HepG2 (cell line): Measurements from ENCODE around the gene FAM174C. TPM values are rescaled to one million over a fixed set of nuclear protein-coding genes. Genes with fewer than 3 reads are reported as not detected.

Experiments used
- ARID3A ChIP-seq: IDR thresholded peaks from 2 replicates; pipeline ENCODE4 v1.6.1; 2012; ENCODE audit warnings: low read depth, low read length, improper control_type of control experiment
- E2F5 ChIP-seq: sonication (generic); formaldehyde crosslinking; conservative IDR thresholded peaks from 2 replicates; pipeline ENCODE4 v1.4.0; 2020; ENCODE audit warnings: missing genetic modification reagents
- HIC2 ChIP-seq: sonication (generic); formaldehyde crosslinking; IDR thresholded peaks from 2 replicates; pipeline ENCODE4 v1.9.0; 2022; ENCODE audit warnings: low read depth, missing genetic modification reagents
- HNRNPK ChIP-seq: fragments of 200-400 bp; formaldehyde crosslinking; IDR thresholded peaks from 2 replicates; pipeline ENCODE4 v1.6.1; 2018; ENCODE audit warnings: low read length, low read depth, moderate library complexity, mild to moderate bottlenecking; ENCODE audit not compliant: poor library complexity, severe bottlenecking
- MNT ChIP-seq: fragments of 450-650 bp; IDR thresholded peaks from 2 replicates; pipeline ENCODE4 v1.6.1; 2016
- PLRG1 ChIP-seq: fragments of 450-650 bp; conservative IDR thresholded peaks from 2 replicates; pipeline ENCODE4 v1.6.1; 2016
- SMAD9 ChIP-seq: sonication (generic); formaldehyde crosslinking; IDR thresholded peaks from 2 replicates; pipeline ENCODE4 v1.5.1; 2020; ENCODE audit warnings: mild to moderate bottlenecking, missing genetic modification reagents
- TRIM24 ChIP-seq: sonication (generic); formaldehyde crosslinking; IDR thresholded peaks from 2 replicates; pipeline ENCODE4 v1.8.0; 2022; ENCODE audit warnings: mild to moderate bottlenecking, missing genetic modification reagents
- ZBTB8A ChIP-seq: sonication (generic); formaldehyde crosslinking; IDR thresholded peaks from 2 replicates; pipeline ENCODE4 v1.4.0; 2020; ENCODE audit warnings: mild to moderate bottlenecking, low read depth, missing genetic modification reagents, borderline replicate concordance
- ZMYM4 ChIP-seq: sonication (generic); formaldehyde crosslinking; IDR thresholded peaks from 2 replicates; pipeline ENCODE4 v1.8.1; 2023; ENCODE audit warnings: mild to moderate bottlenecking, missing genetic modification reagents
- ZNF17 ChIP-seq: sonication (generic); formaldehyde crosslinking; IDR thresholded peaks from 2 replicates; pipeline ENCODE4 v1.5.0; 2020; ENCODE audit warnings: mild to moderate bottlenecking, missing genetic modification reagents
- ZNF337 ChIP-seq: sonication (generic); formaldehyde crosslinking; IDR thresholded peaks from 2 replicates; pipeline ENCODE4 v1.5.1; 2020; ENCODE audit warnings: missing genetic modification reagents, low read depth, mild to moderate bottlenecking, borderline replicate concordance
- ZNF788 ChIP-seq: sonication (generic); formaldehyde crosslinking; IDR thresholded peaks from 2 replicates; pipeline ENCODE4 v1.5.0; 2020; ENCODE audit warnings: mild to moderate bottlenecking, missing genetic modification reagents, borderline replicate concordance
- polyA plus RNA-seq, 8 experiments: library from polyadenylated mRNA; depleted of rRNA in 3 of 8; stranded (reverse) in 7 of 8; unstranded in 1 of 8; fragments of >200 nt; fragmentation: Illumina TruSeq in 4 of 8; extraction: Trizol in 4 of 8; gene quantifications; 2 replicates each; pipeline versions ENCODE4 v1.2.1 to v1.2.3, GENCODE V29; 2011 to 2016; ENCODE audit warnings: low read depth in 4 of 8, missing spikeins in 1 of 8, mixed read lengths in 1 of 8; ENCODE audit not compliant: insufficient read depth in 1 of 8
- total RNA-seq, 5 experiments: library from RNA; depleted of rRNA; stranded (reverse); fragments of >200 nt; fragmentation: Illumina TruSeq; extraction: Trizol; gene quantifications; 2 replicates each; pipeline ENCODE4 v1.2.3, GENCODE V29; 2016; ENCODE audit warnings: low read depth in 1 of 5
- TF ChIP-seq, protein P1 (sequence below): sonication (generic); formaldehyde crosslinking; IDR thresholded peaks from 2 replicates; pipeline ENCODE4 v1.4.0; 2020; ENCODE audit warnings: missing genetic modification reagents

Gene FAM174C
- total and polyA plus RNA-seq, 2 of the 13 experiments (the other 11 are each of a cell fraction or from before 2014, with no cell fraction given), result 19.5 to 31.3 TPM

DNA sequence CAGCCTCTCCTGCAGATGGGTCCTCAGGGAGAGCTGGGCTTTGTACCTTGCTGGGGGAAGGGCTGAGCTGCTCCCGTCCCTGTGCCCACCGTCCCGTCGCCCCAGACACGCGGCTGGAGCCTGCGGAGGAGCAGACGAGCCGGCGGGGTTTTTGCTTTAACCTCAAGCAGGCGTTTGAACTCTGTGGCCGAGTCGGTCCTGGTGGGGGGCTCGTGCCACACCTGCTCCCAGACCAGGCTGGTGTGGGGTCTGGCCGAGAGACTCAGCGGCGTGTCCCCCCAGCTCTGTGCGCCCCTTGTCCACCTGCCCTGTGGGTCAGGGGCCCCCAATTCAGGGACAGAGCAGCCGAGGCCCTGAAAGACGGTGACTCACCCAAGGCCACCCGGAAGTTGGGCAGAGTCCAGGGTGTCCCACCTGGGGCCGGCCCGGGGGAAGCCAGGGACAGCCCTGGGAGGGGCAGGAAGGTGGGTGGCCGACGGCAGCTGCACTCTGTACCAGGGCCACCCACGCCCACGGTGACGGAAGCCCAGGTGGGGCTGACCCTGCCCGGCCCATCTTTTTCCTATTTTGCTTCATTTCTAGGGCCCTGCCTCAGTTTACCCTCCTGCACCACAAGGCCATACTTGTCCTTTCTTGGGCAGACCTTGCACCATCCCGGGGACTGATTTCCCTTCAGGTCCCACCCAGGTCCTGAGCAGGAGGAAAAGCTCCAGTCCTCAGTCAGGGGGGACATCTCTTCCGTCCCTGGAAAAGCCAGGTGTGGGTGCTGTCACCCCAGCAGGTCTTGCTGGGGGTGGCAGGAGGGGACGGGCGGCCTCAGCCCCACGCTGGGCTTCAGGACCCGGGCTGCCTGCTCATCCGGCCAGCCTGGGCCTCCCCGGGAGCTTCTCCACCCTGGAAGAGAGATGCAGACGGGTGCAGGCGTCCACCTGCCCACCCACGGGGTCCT is 15.6 kb downstream of the FAM174C start (continued):
- TF ChIP-seq, protein P1, sequence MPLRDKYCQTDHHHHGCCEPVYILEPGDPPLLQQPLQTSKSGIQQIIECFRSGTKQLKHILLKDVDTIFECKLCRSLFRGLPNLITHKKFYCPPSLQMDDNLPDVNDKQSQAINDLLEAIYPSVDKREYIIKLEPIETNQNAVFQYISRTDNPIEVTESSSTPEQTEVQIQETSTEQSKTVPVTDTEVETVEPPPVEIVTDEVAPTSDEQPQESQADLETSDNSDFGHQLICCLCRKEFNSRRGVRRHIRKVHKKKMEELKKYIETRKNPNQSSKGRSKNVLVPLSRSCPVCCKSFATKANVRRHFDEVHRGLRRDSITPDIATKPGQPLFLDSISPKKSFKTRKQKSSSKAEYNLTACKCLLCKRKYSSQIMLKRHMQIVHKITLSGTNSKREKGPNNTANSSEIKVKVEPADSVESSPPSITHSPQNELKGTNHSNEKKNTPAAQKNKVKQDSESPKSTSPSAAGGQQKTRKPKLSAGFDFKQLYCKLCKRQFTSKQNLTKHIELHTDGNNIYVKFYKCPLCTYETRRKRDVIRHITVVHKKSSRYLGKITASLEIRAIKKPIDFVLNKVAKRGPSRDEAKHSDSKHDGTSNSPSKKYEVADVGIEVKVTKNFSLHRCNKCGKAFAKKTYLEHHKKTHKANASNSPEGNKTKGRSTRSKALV (CRISPR knock-in tag), result peak; percentile 72; the same call in 1 of the 2 replicates
- TF ChIP-seq ZNF17, result no peak
- TF ChIP-seq E2F5 (CRISPR knock-in tag), result no peak
- TF ChIP-seq MNT, result no peak
- TF ChIP-seq PLRG1, result no peak
- peak; percentile 92; the same call in 1 of the 2 replicates for TF ChIP-seq ZNF337 (CRISPR knock-in tag)
- peak; percentile 56 for TF ChIP-seq ZMYM4 (CRISPR knock-in tag)
- peak; percentile 76 for TF ChIP-seq HIC2 (CRISPR knock-in tag)
- TF ChIP-seq HNRNPK, result peak; percentile 43
- TF ChIP-seq ARID3A, result no peak
- TF ChIP-seq TRIM24 (CRISPR knock-in tag), result no peak
- no peak for TF ChIP-seq ZBTB8A (CRISPR knock-in tag)
- TF ChIP-seq SMAD9, result no peak
- peak; percentile 82 for TF ChIP-seq ZNF788 (CRISPR knock-in tag)
